Measurements from ENCODE around the gene CSNK1D. TPM values are rescaled to one million over a fixed set of nuclear protein-coding genes. Genes with fewer than 3 reads are reported as not detected.

Gene CSNK1D
- total RNA-seq, 1 donor from 2014 or later: 127 TPM

- intact Hi-C loops (cut with micrococcal nuclease): no loop called here
Observed at GRCh38 chr17:82311971-82312370, 38.5 kb upstream of the CSNK1D start.

DNA sequence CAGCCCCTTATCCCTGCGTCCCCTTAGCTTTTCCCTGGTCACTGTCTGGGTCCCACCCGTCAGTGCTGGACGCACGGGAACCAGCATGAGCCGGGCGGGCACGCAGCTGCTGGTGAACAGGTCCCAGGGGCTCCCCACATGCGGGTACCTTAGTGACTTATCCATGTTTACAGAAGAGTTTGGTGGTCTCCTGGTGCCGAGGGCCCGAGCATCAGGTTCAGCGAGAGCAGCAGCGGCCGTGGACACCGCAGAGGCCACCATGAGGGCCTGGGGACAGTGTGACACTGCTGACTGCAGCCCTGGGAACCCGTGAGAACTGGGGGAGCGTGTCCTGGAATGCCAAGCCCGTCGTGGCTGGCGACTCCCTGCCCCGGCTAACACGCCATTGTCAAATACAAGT, 37.4 kb upstream of the CSNK1D start:
- intact Hi-C loops (cut with micrococcal nuclease): no loop called here

GRCh38 chr17:82309656-82310570, 36.4 kb upstream of the CSNK1D start:
- intact Hi-C loops (cut with micrococcal nuclease): no loop called here

GRCh38 chr17:82305727-82306300, 32.3 kb upstream of the CSNK1D start:
- intact Hi-C loops (cut with micrococcal nuclease): no loop called here

- intact Hi-C loops (cut with micrococcal nuclease): no loop called here
Observed at GRCh38 chr17:82304826-82305726, 31.6 kb upstream of the CSNK1D start.

GRCh38 chr17:82303944-82304808, 30.7 kb upstream of the CSNK1D start:
- intact Hi-C loops (cut with micrococcal nuclease): no loop called here

- intact Hi-C loops (cut with micrococcal nuclease): no loop called here
Observed at GRCh38 chr17:82302991-82303943, 29.8 kb upstream of the CSNK1D start.

DNA sequence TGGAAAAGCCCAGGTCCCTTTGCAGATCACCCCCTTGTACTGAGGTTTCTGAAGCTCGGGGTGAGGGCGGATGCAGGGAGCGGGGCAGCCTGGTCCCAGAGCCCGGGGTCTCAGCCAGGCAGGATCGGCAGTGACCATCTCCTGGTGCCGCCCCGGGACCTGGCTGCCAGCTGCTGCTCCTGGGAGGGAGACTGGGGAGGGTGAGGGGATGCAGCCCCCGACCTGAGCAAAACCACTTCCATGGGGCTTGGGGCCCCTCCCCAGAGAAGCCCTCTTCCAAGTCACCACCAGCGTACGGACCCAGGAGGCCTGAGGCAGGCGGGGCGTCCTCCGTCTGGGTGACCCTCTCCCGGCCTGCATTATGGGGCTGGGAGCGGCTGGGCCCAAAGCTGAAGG, 29.1 kb upstream of the CSNK1D start:
- intact Hi-C loops (cut with micrococcal nuclease): no loop called here

- intact Hi-C loops (cut with micrococcal nuclease): no loop called here
Observed at GRCh38 chr17:82301916-82302567, 28.5 kb upstream of the CSNK1D start.

DNA sequence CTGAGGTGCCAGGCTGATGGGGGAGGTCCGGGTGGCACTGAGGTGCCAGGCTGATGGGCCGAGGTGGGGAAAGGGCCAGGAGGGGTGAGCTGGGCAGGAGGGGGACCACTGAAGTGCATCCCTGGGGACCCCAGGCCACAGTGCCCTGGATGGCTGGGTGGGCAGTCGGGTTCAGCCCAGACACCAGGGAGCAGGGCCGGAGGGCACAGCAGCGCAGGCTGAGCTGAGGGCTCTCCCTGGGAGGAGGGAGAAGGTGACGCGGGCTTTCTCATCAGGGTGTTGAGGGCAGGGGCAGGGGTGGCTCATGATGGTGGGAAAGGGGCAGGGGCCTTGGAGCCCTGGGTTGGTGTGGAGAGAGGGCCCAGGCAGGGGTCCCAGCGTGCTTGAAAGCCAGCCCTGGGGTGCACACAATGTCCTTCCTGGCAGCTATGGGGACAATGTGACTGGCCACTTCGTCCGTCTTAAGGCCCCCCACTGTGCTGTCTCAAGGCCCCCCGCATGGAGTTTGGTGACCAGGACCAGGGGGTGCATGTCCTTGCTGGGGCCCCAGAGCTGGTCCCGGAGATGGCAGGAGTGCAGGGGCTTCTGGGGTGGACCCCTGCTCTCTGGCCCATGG, 27.9 kb upstream of the CSNK1D start:
- intact Hi-C loops (cut with micrococcal nuclease): no loop called here

- intact Hi-C loops (cut with micrococcal nuclease): no loop called here
Observed at GRCh38 chr17:82300707-82301270, 27.3 kb upstream of the CSNK1D start.

GRCh38 chr17:82300228-82300627, 26.7 kb upstream of the CSNK1D start:
- intact Hi-C loops (cut with micrococcal nuclease): no loop called here

GRCh38 chr17:82299452-82299851, 26.0 kb upstream of the CSNK1D start:
- intact Hi-C loops (cut with micrococcal nuclease): loop anchor here (5.0 to 10.0 kb wide), 3 partner anchors 115 to 265 kb away; partner anchors contain the start of genes CYBC1, DCXR, HEXD and OGFOD3

GRCh38 chr17:82298538-82299421, 25.3 kb upstream of the CSNK1D start:
- intact Hi-C loops (cut with micrococcal nuclease): loop anchor here (1.0 to 10.0 kb wide), 5 partner anchors 18 to 264 kb away; partner anchors contain the start of genes CYBC1, DCXR, HEXD and OGFOD3

GRCh38 chr17:82297714-82298537, 24.4 kb upstream of the CSNK1D start:
- intact Hi-C loops (cut with micrococcal nuclease): loop anchor here (1.0 to 10.0 kb wide), 6 partner anchors 18 to 263 kb away; partner anchors contain the start of genes CSNK1D, CYBC1, DCXR and HEXD

- intact Hi-C loops (cut with micrococcal nuclease): loop anchor here (1.0 to 10.0 kb wide), 4 partner anchors 24 to 262 kb away; partner anchors contain the start of genes CSNK1D, CYBC1, DCXR and HEXD
Observed at GRCh38 chr17:82297280-82297713, 23.8 kb upstream of the CSNK1D start.
